Left ventricle myocardium inferior (tissue), 1 donor: ENCODE data around the gene CACNA1G. TPM values are rescaled to one million over a fixed set of nuclear protein-coding genes. Genes with fewer than 3 reads are reported as not detected.

Experiments used
- DNase-seq: peaks from one replicate; pipeline ENCODE4 v3.0.0-alpha.2; 2020
- H3K27ac ChIP-seq: fragments of 200-600 bp; replicated peaks from 2 replicates; pipeline ENCODE4 v1.8.0; 2021
- H3K27me3 ChIP-seq: fragments of 200-600 bp; 2 replicates; pipeline ENCODE4 v1.8.0; 2021; ENCODE audit warnings: low read depth
- H3K36me3 ChIP-seq: fragments of 200-600 bp; 2 replicates; pipeline ENCODE4 v1.8.0; 2021
- H3K4me1 ChIP-seq: fragments of 200-600 bp; 2 replicates; pipeline ENCODE4 v1.8.0; 2021
- H3K4me3 ChIP-seq: fragments of 200-600 bp; 2 replicates; pipeline ENCODE4 v1.8.0; 2021; ENCODE audit warnings: mild to moderate bottlenecking, moderate library complexity
- H3K9me3 ChIP-seq: fragments of 200-600 bp; replicated peaks from 2 replicates; pipeline ENCODE4 v1.8.0; 2021
- CTCF ChIP-seq: fragments of 200-600 bp; IDR thresholded peaks from 2 replicates; pipeline ENCODE4 v1.8.0; 2021; ENCODE audit warnings: antibody characterized with exemption, mild to moderate bottlenecking, borderline replicate concordance
- intact Hi-C: fragments of 100-400 bp; cut with micrococcal nuclease; formaldehyde crosslinking; loops from one replicate; pipeline ENCODE4 v1.11.0; 2022
- long read RNA-seq: library from polyadenylated mRNA; unstranded; transcript quantifications from one replicate; pipeline ENCODE4 v2.0.0, GENCODE V29; 2021
- total RNA-seq: library from RNA; stranded (reverse); fragmentation: NEBNext Ultra II Directional; extraction: Animal tissue kit (Norgen Biotek cat#: 25700); gene quantifications from one replicate; pipeline ENCODE4 v1.2.1, GENCODE V29; 2021
- donor health status: DM: no; HTN: yes; CAD: no; lungs with severe emphysema.

CACNA1G gene
- 0.58 TPM for total RNA-seq
- long read RNA-seq, partial matches to known transcripts = 0 of 2 reads
- long read RNA-seq, other reads (novel, unspliced or antisense) = 2 of 2 reads

GRCh38 chr17:50560185-50560824 is at the start of gene CACNA1G:
CACNA1G (plus strand) TSS chr17:50560715; CDS start chr17:50561460, 745 bp downstream.
- intact Hi-C loops = no loop called here
- H3K4me1 ChIP-seq = peaks cover 43% of the 10 kb centered on the region
- H3K27ac ChIP-seq = no peak within 1 kb of the TSS
- H3K36me3 ChIP-seq = peaks cover 8% of the 10 kb centered on the region
- DNase-seq = peak; percentile 91
- TF ChIP-seq CTCF = no peak
- peak within 1 kb of the TSS; percentile 70 for H3K4me3 ChIP-seq
- H3K9me3 ChIP-seq = no peaks in the 10 kb centered on the region
- H3K27me3 ChIP-seq = peaks cover 86% of the 10 kb centered on the region

GRCh38 chr17:50511058-50511457 is 49.5 kb upstream of the CACNA1G start:
- Histone ChIP-seq H3K36me3 (no peaks in the 10 kb centered on the region), H3K4me3 (no peak overlapping the region), H3K9me3 (no peaks in the 10 kb centered on the region), H3K27ac (peak overlapping the region; percentile 29), H3K27me3 (no peaks in the 10 kb centered on the region), H3K4me1 (peaks cover 46% of the 10 kb centered on the region)
- DNase-seq = no peak
- TF ChIP-seq CTCF = no peak
- intact Hi-C loops = no loop called here

- H3K9me3 ChIP-seq = no peaks in the 10 kb centered on the region
- no peaks in the 10 kb centered on the region for H3K36me3 ChIP-seq
- H3K4me1 ChIP-seq = peaks cover 51% of the 10 kb centered on the region
- H3K4me3 ChIP-seq = no peak overlapping the region
- no peaks in the 10 kb centered on the region for H3K27me3 ChIP-seq
- no peak for TF ChIP-seq CTCF
- H3K27ac ChIP-seq = no peak overlapping the region
- intact Hi-C loops = no loop called here
- DNase-seq = no peak
These were observed 47.0 kb upstream of the CACNA1G start for GRCh38 chr17:50513495-50513894.

GRCh38 chr17:50514388-50514787 is 46.1 kb upstream of the CACNA1G start:
- TF ChIP-seq CTCF = no peak
- no peaks in the 10 kb centered on the region for H3K27me3 ChIP-seq
- H3K36me3 ChIP-seq = no peaks in the 10 kb centered on the region
- no peak overlapping the region for H3K27ac ChIP-seq
- no peak overlapping the region for H3K4me3 ChIP-seq
- DNase-seq = no peak
- intact Hi-C loops = no loop called here
- peaks cover 43% of the 10 kb centered on the region for H3K4me1 ChIP-seq
- H3K9me3 ChIP-seq = no peaks in the 10 kb centered on the region

GRCh38 chr17:50514936-50515702 is 45.4 kb upstream of the CACNA1G start:
- intact Hi-C loops = no loop called here
- Histone ChIP-seq H3K27ac (peak overlapping the region; percentile 47), H3K4me3 (no peak overlapping the region), H3K27me3 (no peaks in the 10 kb centered on the region), H3K4me1 (peaks cover 43% of the 10 kb centered on the region), H3K36me3 (no peaks in the 10 kb centered on the region), H3K9me3 (no peaks in the 10 kb centered on the region)
- TF ChIP-seq CTCF = no peak
- DNase-seq = peak; percentile 42
